K562 (cell line): Measurements from ENCODE around the gene NUCKS1. TPM values are rescaled to one million over a fixed set of nuclear protein-coding genes. Genes with fewer than 3 reads are reported as not detected.

ENCODE experiments used
- CHD4 ChIP-seq: fragments of 200-600 bp; sonication (generic); IDR thresholded peaks from 3 replicates; pipeline ENCODE4 v1.6.1; 2012; ENCODE audit warnings: low read depth, mild to moderate bottlenecking, mixed read lengths, low read length, inconsistent platforms; ENCODE audit not compliant: insufficient read depth, insufficient replicate concordance, poor library complexity, severe bottlenecking
- CLOCK ChIP-seq: fragments of 250-450 bp; sonication (Bioruptor Pico); IDR thresholded peaks from 2 replicates; pipeline ENCODE4 v1.4.0; 2020; ENCODE audit warnings: mild to moderate bottlenecking, moderate library complexity, borderline replicate concordance
- DACH1 ChIP-seq: fragments of 450-650 bp; IDR thresholded peaks from 2 replicates; pipeline ENCODE4 v1.6.1; 2018; ENCODE audit not compliant: partially characterized antibody
- ETS2 ChIP-seq: IDR thresholded peaks from 2 replicates; pipeline ENCODE4 v1.6.1; 2016; ENCODE audit warnings: borderline replicate concordance, missing genetic modification characterization, mild to moderate bottlenecking, moderate library complexity, missing compliant biosample characterization; ENCODE audit not compliant: poor library complexity, severe bottlenecking
- EZH2 ChIP-seq: IDR thresholded peaks from 2 replicates; pipeline ENCODE4 v1.6.1; 2012; ENCODE audit warnings: low read depth, mild to moderate bottlenecking, inconsistent platforms, low read length, borderline replicate concordance
- NCOR1 ChIP-seq: fragments of 450-650 bp; IDR thresholded peaks from 2 replicates; pipeline ENCODE4 v1.6.1; 2016; ENCODE audit warnings: mild to moderate bottlenecking, moderate library complexity
- NFATC3 ChIP-seq: fragments of 450-650 bp; IDR thresholded peaks from 2 replicates; pipeline ENCODE4 v1.6.1; 2017; ENCODE audit warnings: mild to moderate bottlenecking
- POLR2H ChIP-seq: IDR thresholded peaks from 2 replicates; pipeline ENCODE4 v1.6.1; 2016; ENCODE audit warnings: missing genetic modification characterization, low read depth, mild to moderate bottlenecking, control low read depth, missing compliant biosample characterization, moderate library complexity
- PTRF ChIP-seq: fragments of 450-650 bp; IDR thresholded peaks from 2 replicates; pipeline ENCODE4 v1.6.1; 2016; ENCODE audit warnings: mild to moderate bottlenecking, missing genetic modification characterization, missing compliant biosample characterization
- SREBF1 ChIP-seq: fragments of 150-350 bp; IDR thresholded peaks from 2 replicates; pipeline ENCODE4 v1.6.1; 2014; ENCODE audit warnings: antibody characterized with exemption, low read depth, low read length, borderline replicate concordance
- THRA ChIP-seq: fragments of 450-650 bp; IDR thresholded peaks from 2 replicates; pipeline ENCODE4 v1.6.1; 2017; ENCODE audit warnings: mild to moderate bottlenecking, moderate library complexity
- USF2 ChIP-seq: sonication (generic); formaldehyde crosslinking; IDR thresholded peaks from 2 replicates; pipeline ENCODE4 v1.5.0; 2020; ENCODE audit warnings: missing genetic modification reagents
- VEZF1 ChIP-seq: fragments of 200-800 bp; sonication (Bioruptor generic); IDR thresholded peaks from 2 replicates; pipeline ENCODE4 v1.6.1; 2017; ENCODE audit warnings: missing genetic modification characterization, missing compliant biosample characterization
- ZBTB26 ChIP-seq: fragments of 450-650 bp; formaldehyde crosslinking; IDR thresholded peaks from 2 replicates; pipeline ENCODE4 v1.4.0; 2022; ENCODE audit warnings: missing genetic modification characterization
- ZKSCAN3 ChIP-seq: fragments of 250-450 bp; sonication (Bioruptor Pico); IDR thresholded peaks from 2 replicates; pipeline ENCODE4 v1.4.0; 2020
- ZNF280B ChIP-seq: fragments of 250-450 bp; sonication (Bioruptor Pico); IDR thresholded peaks from 2 replicates; pipeline ENCODE4 v1.5.1; 2021; ENCODE audit warnings: mild to moderate bottlenecking
- ZNF699 ChIP-seq: fragments of 250-450 bp; sonication (Bioruptor Pico); IDR thresholded peaks from 2 replicates; pipeline ENCODE4 v1.8.0; 2021; ENCODE audit warnings: mild to moderate bottlenecking, moderate library complexity; ENCODE audit not compliant: insufficient replicate concordance
- polyA plus RNA-seq, 8 experiments: library from polyadenylated mRNA; depleted of rRNA in 4 of 8; stranded (reverse) in 5 of 8; unstranded in 3 of 8; fragments of >200 nt; fragmentation: Nextera tagmentation in 2 of 8; fragmentation: Illumina TruSeq in 1 of 8; extraction: Ambion mirVana in 2 of 8; extraction: Trizol in 1 of 8; gene quantifications; 2 replicates each; pipeline versions ENCODE4 v1.2.1 to v1.2.3, GENCODE V29; 2011 to 2014; ENCODE audit warnings: inconsistent platforms in 1 of 8, missing spikeins in 1 of 8
- total RNA-seq, 7 experiments: library from RNA; depleted of rRNA in 6 of 7; stranded (reverse); fragments of >200 nt in 6 of 7; fragmentation: Illumina TruSeq in 2 of 7; extraction: Trizol in 2 of 7; gene quantifications; 2 replicates each; pipeline versions ENCODE4 v1.2.1 to v1.2.3, GENCODE V29; 2011 to 2021; ENCODE audit warnings: low replicate concordance in 1 of 7

The NUCKS1 gene
- total and polyA plus RNA-seq, 9 of the 15 experiments (the other 6 are each of a cell fraction or from before 2014, with no cell fraction given), result 66.7 to 244 (median 149) TPM

- TF ChIP-seq THRA, result no peak
- TF ChIP-seq NCOR1, result peak; percentile 99
- no peak for TF ChIP-seq ZKSCAN3
- peak; percentile 87; the same call in 1 of the 2 replicates for TF ChIP-seq NFATC3
- TF ChIP-seq CLOCK (CRISPR knock-in tag), result peak; percentile 77; the same call in 1 of the 2 replicates
- TF ChIP-seq USF2, result no peak
- TF ChIP-seq DACH1, result peak; percentile 99
- peak; percentile 87 for TF ChIP-seq VEZF1 (CRISPR knock-in tag)
- no peak for TF ChIP-seq ETS2
- TF ChIP-seq ZNF280B (CRISPR knock-in tag), result no peak
- no peak for TF ChIP-seq EZH2
- TF ChIP-seq ZNF699, result no peak
- peak; percentile 56 for TF ChIP-seq CHD4
- TF ChIP-seq SREBF1, result no peak
- no peak for TF ChIP-seq PTRF (tag)
- TF ChIP-seq POLR2H (tag), result no peak
- TF ChIP-seq ZBTB26, result no peak
These were observed 71.5 kb downstream of the NUCKS1 start (continued) for GRCh38 chr1:205678286-205679111.
